GM12872 (cell line): ENCODE data around the gene HYCC1.

Experiments used
- TF ChIP-seq, protein P1 (sequence below): IDR thresholded peaks from 3 replicates; pipeline ENCODE4 v1.5.1; 2011; ENCODE audit warnings: low read depth, mild to moderate bottlenecking, low read length, moderate library complexity; ENCODE audit not compliant: insufficient read depth

HYCC1 gene

DNA sequence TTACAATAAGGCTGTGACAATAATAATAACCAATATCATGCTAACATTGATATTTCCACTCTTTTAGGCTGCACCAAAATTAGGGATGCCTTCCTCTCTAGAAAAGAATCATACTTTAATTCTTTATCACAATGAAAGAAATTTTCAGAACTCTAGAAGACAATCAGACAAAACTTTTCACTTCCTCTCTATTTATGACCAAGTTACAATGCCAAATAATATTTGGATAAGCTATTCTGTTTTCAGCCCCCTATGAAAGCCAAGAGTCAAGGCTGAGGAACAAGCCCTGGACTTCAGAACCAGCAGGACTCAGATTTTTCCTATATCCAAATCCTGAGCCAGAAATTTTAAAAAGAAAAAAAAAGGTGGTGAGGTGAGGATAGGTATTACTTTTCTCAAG is 4.6 kb downstream of the HYCC1 start:
- TF ChIP-seq, protein P1, sequence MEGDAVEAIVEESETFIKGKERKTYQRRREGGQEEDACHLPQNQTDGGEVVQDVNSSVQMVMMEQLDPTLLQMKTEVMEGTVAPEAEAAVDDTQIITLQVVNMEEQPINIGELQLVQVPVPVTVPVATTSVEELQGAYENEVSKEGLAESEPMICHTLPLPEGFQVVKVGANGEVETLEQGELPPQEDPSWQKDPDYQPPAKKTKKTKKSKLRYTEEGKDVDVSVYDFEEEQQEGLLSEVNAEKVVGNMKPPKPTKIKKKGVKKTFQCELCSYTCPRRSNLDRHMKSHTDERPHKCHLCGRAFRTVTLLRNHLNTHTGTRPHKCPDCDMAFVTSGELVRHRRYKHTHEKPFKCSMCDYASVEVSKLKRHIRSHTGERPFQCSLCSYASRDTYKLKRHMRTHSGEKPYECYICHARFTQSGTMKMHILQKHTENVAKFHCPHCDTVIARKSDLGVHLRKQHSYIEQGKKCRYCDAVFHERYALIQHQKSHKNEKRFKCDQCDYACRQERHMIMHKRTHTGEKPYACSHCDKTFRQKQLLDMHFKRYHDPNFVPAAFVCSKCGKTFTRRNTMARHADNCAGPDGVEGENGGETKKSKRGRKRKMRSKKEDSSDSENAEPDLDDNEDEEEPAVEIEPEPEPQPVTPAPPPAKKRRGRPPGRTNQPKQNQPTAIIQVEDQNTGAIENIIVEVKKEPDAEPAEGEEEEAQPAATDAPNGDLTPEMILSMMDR, result no peak

DNA sequence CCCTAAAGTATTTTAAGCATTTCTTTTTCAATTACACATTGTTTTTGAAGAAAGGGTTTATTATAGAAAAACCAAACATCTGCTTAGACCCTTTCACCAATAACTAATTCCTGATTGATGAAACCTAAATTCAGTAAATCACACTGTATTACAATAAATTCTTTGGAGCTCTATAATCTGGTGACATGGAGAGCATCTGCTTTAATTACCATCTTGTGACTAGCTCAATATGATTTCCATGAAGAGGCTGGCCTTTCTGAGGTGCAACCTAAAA is 9.7 kb downstream of the HYCC1 start:
- TF ChIP-seq, protein P1, result no peak

DNA sequence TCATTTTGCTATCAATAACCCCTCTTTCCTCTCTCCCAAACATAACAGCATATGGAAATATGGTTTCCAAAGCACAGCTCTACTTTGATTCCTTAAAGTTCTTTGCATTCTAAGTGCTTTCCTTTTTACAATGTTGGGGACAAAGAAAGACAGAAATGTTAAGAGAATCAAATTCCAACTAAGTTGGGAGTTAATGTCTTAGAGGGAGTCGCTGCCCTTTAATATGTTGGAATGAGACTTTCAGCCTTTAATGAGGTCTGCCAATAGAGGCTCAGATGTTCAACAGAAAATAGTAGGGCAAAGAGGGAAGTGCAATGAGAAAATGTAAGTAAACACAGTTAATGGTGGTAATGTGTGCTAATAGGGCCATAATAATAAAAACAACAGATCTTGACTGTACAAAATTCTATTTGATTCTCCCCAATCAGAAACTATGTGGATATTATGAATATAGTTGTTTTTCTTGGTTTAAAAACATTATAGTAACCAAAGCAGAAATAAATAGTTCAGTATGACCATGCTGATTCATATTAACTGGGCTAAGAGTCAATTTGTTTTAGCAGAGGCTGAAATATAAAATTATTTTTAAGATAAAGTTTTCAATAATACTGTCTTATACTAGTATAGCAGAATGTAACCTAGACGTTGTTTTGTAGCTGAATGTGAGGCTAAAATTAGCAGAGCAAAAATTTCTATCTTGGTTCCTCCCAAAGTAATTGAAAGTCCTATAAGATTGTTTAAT is 10.3 kb downstream of the HYCC1 start:
- TF ChIP-seq, protein P1, result no peak

DNA sequence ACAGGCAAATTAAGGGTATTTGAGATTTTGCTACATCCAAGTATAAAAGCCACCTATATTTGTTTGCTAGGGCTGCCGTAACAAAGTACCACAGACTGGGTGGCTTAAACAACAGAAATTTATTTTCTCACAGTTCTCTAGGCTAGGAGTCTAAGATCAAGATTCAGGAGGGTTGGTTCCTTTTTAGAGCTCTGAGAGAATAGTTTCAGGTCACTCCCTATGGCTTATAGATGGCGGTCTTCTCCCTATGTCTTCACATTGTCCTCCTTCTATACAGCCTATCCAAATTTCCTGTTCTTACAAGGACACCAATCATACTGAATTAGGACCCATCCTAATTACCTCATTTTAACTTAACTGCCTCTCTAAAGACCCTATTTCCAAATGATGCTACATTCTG is 11.2 kb downstream of the HYCC1 start:
- TF ChIP-seq, protein P1, result no peak

DNA sequence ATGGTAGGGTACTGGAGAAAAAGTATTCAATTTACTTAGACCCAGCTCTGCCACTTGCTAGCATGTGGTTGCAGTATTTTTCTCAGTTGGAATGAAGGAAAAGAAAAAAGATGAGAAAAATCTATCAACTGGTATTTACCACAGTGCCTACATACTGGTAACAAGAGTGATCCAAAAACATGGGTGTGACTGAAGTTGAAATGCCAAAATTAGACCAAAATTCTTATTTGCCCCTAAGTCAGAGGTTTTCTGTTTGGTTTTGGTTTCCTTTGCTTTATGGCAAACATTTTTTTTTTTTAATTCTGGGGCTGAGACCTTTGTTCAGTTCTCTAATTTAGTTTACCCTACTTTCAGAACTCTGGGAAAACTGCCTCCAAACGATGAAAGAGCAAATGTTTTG is 12.3 kb downstream of the HYCC1 start:
- TF ChIP-seq, protein P1, result no peak

DNA sequence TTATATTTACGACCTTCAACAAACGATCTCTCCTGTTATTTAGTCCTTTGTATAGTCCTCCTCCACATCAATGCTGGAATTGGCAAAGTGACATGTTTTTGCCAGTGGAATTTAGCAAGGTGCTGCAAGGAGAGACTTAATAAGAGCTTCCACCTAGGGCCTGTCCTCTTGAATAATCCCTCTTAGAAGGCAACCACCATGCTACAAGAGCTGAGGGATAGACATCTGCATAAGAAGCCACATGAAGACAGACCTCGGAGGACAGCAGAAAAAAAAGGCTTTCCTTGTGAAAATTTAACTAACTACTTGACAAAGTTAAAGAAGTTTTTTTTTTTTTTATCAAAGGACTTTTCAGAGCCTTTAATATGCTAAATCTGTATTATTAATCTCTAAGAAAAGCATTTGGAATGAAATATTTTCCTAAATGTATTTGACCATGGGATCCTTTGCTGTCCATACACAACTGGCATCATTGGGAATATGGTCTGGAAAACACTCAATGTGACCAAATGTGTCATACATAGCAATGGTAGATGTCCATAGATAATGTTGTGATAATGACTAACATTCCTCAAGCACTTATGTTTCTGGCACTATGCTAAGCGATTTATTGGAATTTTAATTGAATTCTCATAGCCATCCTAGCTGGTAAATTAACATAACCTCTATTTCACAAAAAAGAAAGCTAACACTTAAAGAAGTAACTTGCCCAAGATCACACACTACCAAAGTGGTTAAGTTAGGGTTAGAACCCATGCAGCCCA is 13.2 kb downstream of the HYCC1 start:
- TF ChIP-seq, protein P1, result no peak

DNA sequence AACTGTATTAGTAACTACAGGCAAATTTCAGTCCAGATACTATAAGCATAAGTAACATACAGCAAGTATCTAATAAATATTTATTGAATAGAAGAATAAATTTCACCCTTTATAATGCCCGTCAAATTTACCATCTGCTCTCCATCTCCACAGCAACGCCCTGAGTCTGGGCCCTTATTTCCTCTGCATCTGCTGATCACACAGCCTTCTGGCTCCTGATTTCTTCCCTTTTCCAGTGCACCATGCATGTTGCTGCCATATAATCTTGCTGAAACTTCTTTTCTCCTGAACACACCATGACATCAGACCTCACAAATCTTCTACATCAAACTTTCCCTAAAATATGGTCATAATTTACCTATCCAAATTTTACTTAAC is 15.4 kb downstream of the HYCC1 start:
- TF ChIP-seq, protein P1, result no peak
